ENCODE results near the gene CLSTN1.

DNA sequence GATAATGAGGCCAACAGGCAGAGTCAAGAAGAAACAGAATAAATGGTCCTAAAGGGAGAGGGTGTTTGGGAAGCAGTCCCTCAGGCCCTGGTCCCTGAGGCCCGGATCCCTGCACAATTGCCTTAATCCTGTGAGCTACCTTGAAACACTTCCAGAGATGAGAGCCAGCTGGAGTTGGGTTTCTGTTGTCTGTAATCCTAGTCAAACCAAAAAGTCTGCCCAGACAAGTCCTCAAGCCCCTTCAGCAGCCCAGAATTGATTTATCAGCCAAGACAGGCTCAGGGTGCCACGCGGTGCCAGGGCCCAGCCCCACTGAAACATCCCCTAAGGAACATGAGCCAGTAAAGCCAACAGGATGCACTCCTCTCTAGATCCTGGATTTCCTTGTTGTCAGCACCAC is 16.4 kb upstream of the CLSTN1 start:
- TF ChIP-seq MAFK (IDR thresholded peaks at IDR 0.05; ENCODE audit: low read depth, low read length) (no peak), BACH1 (IDR thresholded peaks at IDR 0.05; ENCODE audit: low read length) (no peak), BCL11A (IDR thresholded peaks at IDR 0.05; ENCODE audit: low read depth in 2 of 2, low read length in 2 of 2) (no peak), GABPA (IDR thresholded peaks at IDR 0.05; ENCODE audit: borderline replicate concordance, insufficient read depth, low read length) (no peak)
- TF ChIP-seq, protein P1, sequence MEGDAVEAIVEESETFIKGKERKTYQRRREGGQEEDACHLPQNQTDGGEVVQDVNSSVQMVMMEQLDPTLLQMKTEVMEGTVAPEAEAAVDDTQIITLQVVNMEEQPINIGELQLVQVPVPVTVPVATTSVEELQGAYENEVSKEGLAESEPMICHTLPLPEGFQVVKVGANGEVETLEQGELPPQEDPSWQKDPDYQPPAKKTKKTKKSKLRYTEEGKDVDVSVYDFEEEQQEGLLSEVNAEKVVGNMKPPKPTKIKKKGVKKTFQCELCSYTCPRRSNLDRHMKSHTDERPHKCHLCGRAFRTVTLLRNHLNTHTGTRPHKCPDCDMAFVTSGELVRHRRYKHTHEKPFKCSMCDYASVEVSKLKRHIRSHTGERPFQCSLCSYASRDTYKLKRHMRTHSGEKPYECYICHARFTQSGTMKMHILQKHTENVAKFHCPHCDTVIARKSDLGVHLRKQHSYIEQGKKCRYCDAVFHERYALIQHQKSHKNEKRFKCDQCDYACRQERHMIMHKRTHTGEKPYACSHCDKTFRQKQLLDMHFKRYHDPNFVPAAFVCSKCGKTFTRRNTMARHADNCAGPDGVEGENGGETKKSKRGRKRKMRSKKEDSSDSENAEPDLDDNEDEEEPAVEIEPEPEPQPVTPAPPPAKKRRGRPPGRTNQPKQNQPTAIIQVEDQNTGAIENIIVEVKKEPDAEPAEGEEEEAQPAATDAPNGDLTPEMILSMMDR (IDR thresholded peaks at IDR 0.05; ENCODE audit: control extremely low read depth in 1 of 3, insufficient read depth in 1 of 3, low read depth in 1 of 3, low read length in 3 of 3): no peak

Data from H1 (cell line).